ENCODE results near the gene RFC1. TPM values are rescaled to one million over a fixed set of nuclear protein-coding genes. Genes with fewer than 3 reads are reported as not detected.
A peak's percentile ranks its signal among the peaks of the same experiment; 100 is the strongest.

Gene RFC1
- total RNA-seq, 1 donor: 49.9 TPM

GRCh38 chr4:39255871-39256270, 110.3 kb downstream of the RFC1 start:
- H2AFZ ChIP-seq (ENCODE audit: low read length): peak overlapping the region; percentile 44
- peak overlapping the region; percentile 31 for H3K4me2 ChIP-seq (ENCODE audit: insufficient read depth, low read length)
- H3K36me3 ChIP-seq (ENCODE audit: insufficient read depth, low read length): no peaks in the 10 kb centered on the region
- no peaks in the 10 kb centered on the region for H3K9me3 ChIP-seq (ENCODE audit: low read depth, low read length)
- peak overlapping the region; percentile 75 for H3K27ac ChIP-seq (ENCODE audit: low read depth, low read length)
- no peaks in the 10 kb centered on the region for H3K27me3 ChIP-seq (ENCODE audit: insufficient read depth, low read length)
- TF ChIP-seq CTCF (IDR thresholded peaks at IDR 0.05; ENCODE audit: extremely low read depth, low read depth, low read length): no peak
- no peak for DNase-seq (ENCODE audit: insufficient read length, low spot score, missing footprints)
- H3K4me3 ChIP-seq (ENCODE audit: insufficient read depth, low read length): peak overlapping the region; percentile 26
- peaks cover 31% of the 10 kb centered on the region for H3K4me1 ChIP-seq (ENCODE audit: insufficient read depth, low read length)
- no peaks in the 10 kb centered on the region for H4K20me1 ChIP-seq (ENCODE audit: insufficient read depth, low read length)
- no peaks in the 10 kb centered on the region for H3K79me2 ChIP-seq (ENCODE audit: insufficient read depth, low read length)

GRCh38 chr4:39255266-39255665, 110.9 kb downstream of the RFC1 start:
- Histone ChIP-seq H4K20me1 (ENCODE audit: insufficient read depth, low read length) (no peaks in the 10 kb centered on the region), H3K4me1 (ENCODE audit: insufficient read depth, low read length) (peaks cover 31% of the 10 kb centered on the region), H3K4me2 (ENCODE audit: insufficient read depth, low read length) (no peak overlapping the region), H3K27me3 (ENCODE audit: insufficient read depth, low read length) (no peaks in the 10 kb centered on the region), H3K4me3 (ENCODE audit: insufficient read depth, low read length) (no peak overlapping the region), H3K79me2 (ENCODE audit: insufficient read depth, low read length) (no peaks in the 10 kb centered on the region), H3K27ac (ENCODE audit: low read depth, low read length) (no peak overlapping the region), H3K36me3 (ENCODE audit: insufficient read depth, low read length) (no peaks in the 10 kb centered on the region), H2AFZ (ENCODE audit: low read length) (no peak overlapping the region), H3K9me3 (ENCODE audit: low read depth, low read length) (no peaks in the 10 kb centered on the region)
- DNase-seq (ENCODE audit: insufficient read length, low spot score, missing footprints): no peak
- no peak for TF ChIP-seq CTCF (IDR thresholded peaks at IDR 0.05; ENCODE audit: extremely low read depth, low read depth, low read length)

- no peak overlapping the region for H2AFZ ChIP-seq (ENCODE audit: low read length)
- H3K4me2 ChIP-seq (ENCODE audit: insufficient read depth, low read length): no peak overlapping the region
- no peaks in the 10 kb centered on the region for H3K4me1 ChIP-seq (ENCODE audit: insufficient read depth, low read length)
- no peak overlapping the region for H3K4me3 ChIP-seq (ENCODE audit: insufficient read depth, low read length)
- no peak overlapping the region for H3K27ac ChIP-seq (ENCODE audit: low read depth, low read length)
- no peak for TF ChIP-seq CTCF (IDR thresholded peaks at IDR 0.05; ENCODE audit: extremely low read depth, low read depth, low read length)
- peaks cover 3% of the 10 kb centered on the region for H3K36me3 ChIP-seq (ENCODE audit: insufficient read depth, low read length)
- no peaks in the 10 kb centered on the region for H3K9me3 ChIP-seq (ENCODE audit: low read depth, low read length)
- no peaks in the 10 kb centered on the region for H3K27me3 ChIP-seq (ENCODE audit: insufficient read depth, low read length)
- no peaks in the 10 kb centered on the region for H3K79me2 ChIP-seq (ENCODE audit: insufficient read depth, low read length)
- H4K20me1 ChIP-seq (ENCODE audit: insufficient read depth, low read length): no peaks in the 10 kb centered on the region
- DNase-seq (ENCODE audit: insufficient read length, low spot score, missing footprints): no peak
These were observed 122.7 kb downstream of the RFC1 start for GRCh38 chr4:39243462-39243861.

Small RNA genes within 50 kb of the gene (small RNA-seq; reads per million reads assigned to genes)
- not detected for gene MIR5591
- not detected for gene RNU6-32P
- not detected for gene RNU6-887P

Other genes with a start within 250 kb of the RFC1 start
- gene WDR19, start 183.8 kb downstream of the RFC1 start, total RNA-seq: 47.0 and 57.8 TPM in 2 replicates
- not detected in 2 replicates for gene KLB, start 40.6 kb upstream of the RFC1 start, total RNA-seq
- 1,561 and 1,800 TPM in 2 replicates for gene RPL9, start 92.6 kb upstream of the RFC1 start, total RNA-seq
- gene LIAS, start 92.7 kb upstream of the RFC1 start, total RNA-seq: 8.7 and 11.2 TPM in 2 replicates
- 242 and 277 TPM in 2 replicates for gene UGDH, start 161.1 kb upstream of the RFC1 start, total RNA-seq